Pancreas (tissue), 10 donors: ENCODE data around the gene DPP3. TPM values are rescaled to one million over a fixed set of nuclear protein-coding genes. Genes with fewer than 3 reads are reported as not detected.

ENCODE experiments used
- ATAC-seq, 4 donors: fragments of 200-7000 bp; cut with Tn5 transposase; one replicate each; pipeline versions ENCODE4 v1.8.0 to v1.9.1; 2020; ENCODE audit warnings: mild to moderate bottlenecking in 4 of 4, moderate library complexity in 4 of 4
- DNase-seq, 6 donors: peaks; one replicate each; pipeline ENCODE4 v3.0.0-alpha.2; 2020
- FAIRE-seq: peaks from 2 replicates; lab custom pipeline; 2012; peaks lifted over from hg19 to GRCh38; lab: Jason Lieb, UNC
- H3K27ac ChIP-seq, 4 donors: fragments of 200-600 bp; sonication (generic); 1 replicate in 3 of 4; 2 replicates in 1 of 4; pipeline versions ENCODE4 v1.5.0 to v1.8.0; 2020
- H3K27me3 ChIP-seq, 4 donors: fragments of 200-600 bp; one replicate each; pipeline ENCODE4 v1.8.0; 2021
- H3K36me3 ChIP-seq, 3 donors: fragments of 200-600 bp; sonication (generic) in 1 of 3; one replicate each; pipeline versions ENCODE4 v1.5.0 to v1.8.0; 2020 to 2021
- H3K4me1 ChIP-seq, 3 donors: fragments of 200-600 bp; one replicate each; pipeline ENCODE4 v1.8.0; 2021
- H3K4me3 ChIP-seq, 4 donors: fragments of 200-600 bp; sonication (generic) in 2 of 4; one replicate each; pipeline versions ENCODE4 v1.5.0 to v1.8.0; 2020 to 2021
- H3K9me3 ChIP-seq, 4 donors: fragments of 200-600 bp; one replicate each; pipeline ENCODE4 v1.8.0; 2021
- CTCF ChIP-seq, 4 donors: fragments of 200-600 bp; sonication (generic) in 3 of 4; IDR thresholded peaks; one replicate each; pipeline versions ENCODE4 v1.5.0 to v1.8.0; 2021; ENCODE audit warnings: antibody characterized with exemption in 4 of 4
- WGBS, 2 donors: extraction: QIAGEN DNeasy Blood & Tissue Kit; methylation state at CpG; one replicate each; pipeline ENCODE4 v1.1.7; 2013; 5-methylcytosine and 5-hydroxymethylcytosine counted together
- intact Hi-C, 3 donors: fragments of 100-400 bp; cut with DNase I; formaldehyde crosslinking; loops; one replicate each; pipeline versions ENCODE4 v1.11.1 to v1.14.2; 2022
- polyA plus RNA-seq, 2 donors: library from polyadenylated mRNA; stranded (reverse); fragments of 200-250 nt; gene quantifications; one replicate each; pipeline ENCODE4 v1.2.3, GENCODE V29; 2013
- total RNA-seq, 6 donors: library from RNA; stranded (reverse); fragmentation: NEBNext Ultra II Directional in 4 of 6; extraction: Animal tissue kit (Norgen Biotek cat#: 25700) in 4 of 6; gene quantifications; one replicate each; pipeline versions ENCODE4 v1.2.1 to v1.2.4, GENCODE V29; 2021 to 2023
- donor health status: healthy with polysubstance abuse.
- donor health status: DM: no; HTN: no; CAD: no; lungs with moderate emphysema.
- donor health status: DM: no; HTN: no; CAD: no.
- donor health status: control.
- donor health status: control.
- donor health status: Bipolar disorder and iron deficiency.
- donor health status: DM: yes; HTN: yes; CAD: no.
- donor health status: DM: no; HTN: no; CAD: no.
- donor health status: DM: no; HTN: no; CAD: no.
- donor health status: DM: yes; HTN: yes; CAD: no.

The DPP3 gene
- total and polyA plus RNA-seq, 8 donors = 8.5 to 27.0 (median 20.7) TPM

- H3K27me3 ChIP-seq = no peaks in the 10 kb centered on the region
- intact Hi-C loops = no loop called here
- no peak for ATAC-seq
Observed at GRCh38 chr11:66557733-66558326, 77.6 kb downstream of the DPP3 start.

More at GRCh38 chr11:66557733-66558326, 77.6 kb downstream of the DPP3 start:
- H3K4me1 ChIP-seq = peaks cover 0 to 5% (median 0%) of the 10 kb centered on the region in 3 donors
- H3K4me3 ChIP-seq = no peak overlapping the region
- no peaks in the 10 kb centered on the region for H3K36me3 ChIP-seq
- no peak for TF ChIP-seq CTCF (IDR thresholded peaks at IDR 0.05)
- no peak overlapping the region for H3K27ac ChIP-seq
- H3K9me3 ChIP-seq = no peaks in the 10 kb centered on the region
- FAIRE-seq (no peak), DNase-seq (peak in 1 of 6 donors; percentile 53)
- 76 to 86% methylated on average over 24 of the region's 24 CpGs for WGBS, 2 donors

Other genes starting within 250 kb of the DPP3 start
- 10 to 100 TPM in 2 of 6 donors, 1 to 10 TPM in 4; 7.7 to 15.8 (median 9.4) TPM for gene KLC2, start 222.7 kb upstream of the DPP3 start, total RNA-seq
- gene KLC2, start 222.7 kb upstream of the DPP3 start, polyA plus RNA-seq = 10 to 100 TPM; 23.3 to 35.4 TPM
- gene RAB1B, start 211.8 kb upstream of the DPP3 start, total RNA-seq = 10 to 100 TPM; 36.8 to 61.9 (median 49.7) TPM
- gene RAB1B, start 211.8 kb upstream of the DPP3 start, polyA plus RNA-seq = 10 to 100 TPM; 92.0 to 96.2 TPM
- gene CNIH2, start 202.3 kb upstream of the DPP3 start, total RNA-seq = 1 to 10 TPM in 5 of 6 donors, under 1 TPM in 1; 0.83 to 6.8 (median 1.9) TPM
- gene CNIH2, start 202.3 kb upstream of the DPP3 start, polyA plus RNA-seq = 10 to 100 TPM in 1 of 2 donors, 1 to 10 TPM in 1; 8.0 to 34.3 TPM
- gene YIF1A, start 191.3 kb upstream of the DPP3 start, total RNA-seq = 10 to 100 TPM; 39.7 to 64.9 (median 49.1) TPM
- 100 to 1,000 TPM in 1 of 2 donors, 10 to 100 TPM in 1; 82.7 to 112 TPM for gene YIF1A, start 191.3 kb upstream of the DPP3 start, polyA plus RNA-seq
- gene TMEM151A, start 188.5 kb upstream of the DPP3 start, total RNA-seq = under 1 TPM; 0.49 to 0.79 (median 0.72) TPM
- gene TMEM151A, start 188.5 kb upstream of the DPP3 start, polyA plus RNA-seq = 1 to 10 TPM; 1.6 to 4.4 TPM
- gene CD248, start 163.4 kb upstream of the DPP3 start, total RNA-seq = 10 to 100 TPM in 3 of 6 donors, 1 to 10 TPM in 3; 1.2 to 17.7 (median 7.5) TPM
- 1 to 10 TPM; 2.5 to 4.0 TPM for gene CD248, start 163.4 kb upstream of the DPP3 start, polyA plus RNA-seq
- 1 to 10 TPM; 2.7 to 5.0 (median 4.1) TPM for gene RIN1, start 144.0 kb upstream of the DPP3 start, total RNA-seq
- gene RIN1, start 144.0 kb upstream of the DPP3 start, polyA plus RNA-seq = 10 to 100 TPM in 1 of 2 donors, 1 to 10 TPM in 1; 9.2 to 15.7 TPM
- gene BRMS1, start 135.3 kb upstream of the DPP3 start, total RNA-seq = 10 to 100 TPM; 14.3 to 22.0 (median 19.7) TPM
- gene BRMS1, start 135.3 kb upstream of the DPP3 start, polyA plus RNA-seq = 10 to 100 TPM; 46.9 to 65.0 TPM
- gene B4GAT1, start 132.8 kb upstream of the DPP3 start, total RNA-seq = 10 to 100 TPM in 5 of 6 donors, 1 to 10 TPM in 1; 9.5 to 13.3 (median 12.0) TPM
- 10 to 100 TPM in 1 of 2 donors, 1 to 10 TPM in 1; 9.2 to 21.8 TPM for gene B4GAT1, start 132.8 kb upstream of the DPP3 start, polyA plus RNA-seq
- gene SLC29A2, start 108.7 kb upstream of the DPP3 start, total RNA-seq = 1 to 10 TPM; 2.9 to 6.0 (median 4.3) TPM
- 10 to 100 TPM; 19.9 to 21.7 TPM for gene SLC29A2, start 108.7 kb upstream of the DPP3 start, polyA plus RNA-seq
- under 1 TPM in 1 of 6 donors, not detected in 5; 0.14 TPM for gene NPAS4, start 59.4 kb upstream of the DPP3 start, total RNA-seq
- gene NPAS4, start 59.4 kb upstream of the DPP3 start, polyA plus RNA-seq = under 1 TPM; 0.08 to 0.63 TPM
- 10 to 100 TPM; 15.7 to 23.9 (median 21.0) TPM for gene MRPL11, start 41.6 kb upstream of the DPP3 start, total RNA-seq
- gene MRPL11, start 41.6 kb upstream of the DPP3 start, polyA plus RNA-seq = 10 to 100 TPM; 29.2 to 30.2 TPM
- 1 to 10 TPM; 3.0 to 9.6 (median 6.4) TPM for gene PELI3, start 13.5 kb upstream of the DPP3 start, total RNA-seq
- 10 to 100 TPM; 14.7 to 19.9 TPM for gene PELI3, start 13.5 kb upstream of the DPP3 start, polyA plus RNA-seq
- 10 to 100 TPM; 19.1 to 29.6 (median 21.5) TPM for gene BBS1, start 30.2 kb downstream of the DPP3 start, total RNA-seq
- gene BBS1, start 30.2 kb downstream of the DPP3 start, polyA plus RNA-seq = 10 to 100 TPM; 22.0 to 31.9 TPM
- 10 to 100 TPM in 2 of 6 donors, 1 to 10 TPM in 4; 7.0 to 11.4 (median 8.3) TPM for gene ZDHHC24, start 65.6 kb downstream of the DPP3 start, total RNA-seq
- gene ZDHHC24, start 65.6 kb downstream of the DPP3 start, polyA plus RNA-seq = 1 to 10 TPM; 7.0 to 7.5 TPM
- gene ACTN3, start 66.5 kb downstream of the DPP3 start, total RNA-seq = under 1 TPM in 1 of 6 donors, not detected in 5; 0.15 TPM
- gene ACTN3, start 66.5 kb downstream of the DPP3 start, polyA plus RNA-seq = under 1 TPM in 1 of 2 donors, not detected in 1; 0.05 TPM
- 10 to 100 TPM; 10.6 to 31.4 (median 19.9) TPM for gene CTSF, start 88.2 kb downstream of the DPP3 start, total RNA-seq
- gene CTSF, start 88.2 kb downstream of the DPP3 start, polyA plus RNA-seq = 10 to 100 TPM; 14.8 to 43.2 TPM
- gene CCDC87, start 112.6 kb downstream of the DPP3 start, total RNA-seq = under 1 TPM; 0.20 to 0.38 (median 0.32) TPM
- gene CCDC87, start 112.6 kb downstream of the DPP3 start, polyA plus RNA-seq = under 1 TPM; 0.15 to 0.40 TPM
- gene CCS, start 112.8 kb downstream of the DPP3 start, total RNA-seq = 10 to 100 TPM; 16.9 to 31.7 (median 17.5) TPM
- gene CCS, start 112.8 kb downstream of the DPP3 start, polyA plus RNA-seq = 100 to 1,000 TPM; 114 to 125 TPM
- gene RBM14, start 136.2 kb downstream of the DPP3 start, total RNA-seq = 10 to 100 TPM; 24.4 to 57.9 (median 31.7) TPM
- gene RBM14, start 136.2 kb downstream of the DPP3 start, polyA plus RNA-seq = 10 to 100 TPM; 36.5 to 61.6 TPM
- gene RBM4, start 158.3 kb downstream of the DPP3 start, total RNA-seq = 10 to 100 TPM; 47.5 to 80.2 (median 65.1) TPM
- gene RBM4, start 158.3 kb downstream of the DPP3 start, polyA plus RNA-seq = 10 to 100 TPM; 60.6 to 84.2 TPM
- gene RBM4B, start 197.5 kb downstream of the DPP3 start, total RNA-seq = 10 to 100 TPM in 1 of 6 donors, 1 to 10 TPM in 5; 5.7 to 10.1 (median 6.5) TPM
- gene RBM4B, start 197.5 kb downstream of the DPP3 start, polyA plus RNA-seq = 10 to 100 TPM in 1 of 2 donors, 1 to 10 TPM in 1; 9.9 to 20.7 TPM
- 10 to 100 TPM; 32.6 to 59.8 (median 38.7) TPM for gene SPTBN2, start 248.8 kb downstream of the DPP3 start, total RNA-seq
- gene SPTBN2, start 248.8 kb downstream of the DPP3 start, polyA plus RNA-seq = 10 to 100 TPM; 17.8 to 45.9 TPM